H9 (cell line): ENCODE data around the gene ANKRD42. TPM values are rescaled to one million over a fixed set of nuclear protein-coding genes. Genes with fewer than 3 reads are reported as not detected.

Source experiments
- DNase-seq: peaks from one replicate; pipeline ENCODE4 v3.0.0-alpha.2; 2017
- H2AFZ ChIP-seq: one replicate; pipeline ENCODE4 v1.6.1; 2013; ENCODE audit warnings: mild to moderate bottlenecking, low read length, control low read depth, moderate library complexity
- H2AK5ac ChIP-seq: 2 replicates; pipeline ENCODE4 v1.6.1; 2013; ENCODE audit warnings: low read length, control low read depth, mixed read lengths; ENCODE audit not compliant: insufficient read length
- H2BK120ac ChIP-seq: one replicate; pipeline ENCODE4 v1.6.1; 2013; ENCODE audit warnings: low read depth, mild to moderate bottlenecking, low read length, control low read depth, inconsistent platforms; ENCODE audit not compliant: poor library complexity, severe bottlenecking
- H2BK12ac ChIP-seq: 2 replicates; pipeline ENCODE4 v1.6.1; 2013; ENCODE audit warnings: low read length, control low read depth, mixed read lengths, low read depth; ENCODE audit not compliant: insufficient read length
- H2BK15ac ChIP-seq: 2 replicates; pipeline ENCODE4 v1.6.1; 2013; ENCODE audit warnings: low read depth, low read length, control low read depth
- H2BK20ac ChIP-seq: one replicate; pipeline ENCODE4 v1.6.1; 2013; ENCODE audit warnings: low read depth, mild to moderate bottlenecking, low read length, control low read depth, inconsistent platforms; ENCODE audit not compliant: poor library complexity, severe bottlenecking
- H2BK5ac ChIP-seq: 2 replicates; pipeline ENCODE4 v1.6.1; 2013; ENCODE audit warnings: low read length, control low read depth, mixed read lengths; ENCODE audit not compliant: insufficient read length
- H3K14ac ChIP-seq: 2 replicates; pipeline ENCODE4 v1.6.1; 2013; ENCODE audit warnings: low read length, control low read depth; ENCODE audit not compliant: insufficient read depth
- H3K18ac ChIP-seq: 2 replicates; pipeline ENCODE4 v1.6.1; 2013; ENCODE audit warnings: low read depth, mild to moderate bottlenecking, mixed read lengths, low read length, control low read depth; ENCODE audit not compliant: insufficient read length
- H3K23ac ChIP-seq: 2 replicates; pipeline ENCODE4 v1.6.1; 2013; ENCODE audit warnings: low read length, control low read depth, mixed read lengths, low read depth; ENCODE audit not compliant: insufficient read length
- H3K23me2 ChIP-seq: 2 replicates; pipeline ENCODE4 v1.6.1; 2013; ENCODE audit warnings: low read depth, mild to moderate bottlenecking, mixed read lengths, low read length, control low read depth; ENCODE audit not compliant: insufficient read length, poor library complexity, severe bottlenecking
- H3K27ac ChIP-seq: 2 replicates; pipeline ENCODE4 v1.5.1; 2013; ENCODE audit warnings: low read length, control low read depth, mixed read lengths, low read depth; ENCODE audit not compliant: insufficient read length
- H3K27me3 ChIP-seq: 2 replicates; pipeline ENCODE4 v1.6.1; 2013; ENCODE audit warnings: low read length, control low read depth, inconsistent platforms; ENCODE audit not compliant: insufficient read depth
- H3K4ac ChIP-seq: 2 replicates; pipeline ENCODE4 v1.6.1; 2013; ENCODE audit warnings: low read depth, mild to moderate bottlenecking, control low read depth, inconsistent platforms, low read length, moderate library complexity
- H3K4me1 ChIP-seq: 2 replicates; pipeline ENCODE4 v1.6.1; 2013; ENCODE audit warnings: low read length, control low read depth, inconsistent platforms; ENCODE audit not compliant: insufficient read depth
- H3K4me2 ChIP-seq: 2 replicates; pipeline ENCODE4 v1.6.1; 2013; ENCODE audit warnings: low read length, control low read depth, mixed read lengths; ENCODE audit not compliant: insufficient read length, insufficient read depth
- H3K56ac ChIP-seq: 2 replicates; pipeline ENCODE4 v1.6.1; 2013; ENCODE audit warnings: low read depth, mild to moderate bottlenecking, mixed read lengths, low read length, control low read depth; ENCODE audit not compliant: insufficient read length
- H3K79me1 ChIP-seq: 2 replicates; pipeline ENCODE4 v1.6.1; 2013; ENCODE audit warnings: low read depth, mild to moderate bottlenecking, moderate library complexity, low read length, control low read depth, inconsistent platforms; ENCODE audit not compliant: insufficient read depth, poor library complexity, severe bottlenecking
- H3K79me2 ChIP-seq: 2 replicates; pipeline ENCODE4 v1.6.1; 2013; ENCODE audit warnings: low read length, control low read depth, inconsistent platforms; ENCODE audit not compliant: insufficient read depth
- H3K9ac ChIP-seq: 2 replicates; pipeline ENCODE4 v1.6.1; 2013; ENCODE audit warnings: low read length, control low read depth, mixed read lengths; ENCODE audit not compliant: insufficient read length; ENCODE audit errors: extremely low read depth
- H3K9me3 ChIP-seq: one replicate; pipeline ENCODE4 v1.6.1; 2013; ENCODE audit warnings: low read depth, low read length, inconsistent platforms; ENCODE audit not compliant: control insufficient read depth
- H3T11ph ChIP-seq: one replicate; pipeline ENCODE4 v1.6.1; 2013; ENCODE audit warnings: mild to moderate bottlenecking, low read length, control low read depth, inconsistent platforms
- H4K20me1 ChIP-seq: one replicate; pipeline ENCODE4 v1.6.1; 2013; ENCODE audit not compliant: control insufficient read depth, insufficient read length, insufficient read depth
- H4K5ac ChIP-seq: 2 replicates; pipeline ENCODE4 v1.6.1; 2013; ENCODE audit warnings: low read depth, mild to moderate bottlenecking, mixed read lengths, low read length, control low read depth; ENCODE audit not compliant: insufficient read length
- H4K8ac ChIP-seq: replicated peaks from 2 replicates; pipeline ENCODE4 v1.6.1; 2013; ENCODE audit warnings: low read length, control low read depth, mixed read lengths, low read depth; ENCODE audit not compliant: insufficient read length
- H4K91ac ChIP-seq: 2 replicates; pipeline ENCODE4 v1.6.1; 2013; ENCODE audit warnings: low read depth, mild to moderate bottlenecking, moderate library complexity, mixed read lengths, low read length, control low read depth; ENCODE audit not compliant: insufficient read length
- H3K27ac Mint-ChIP-seq, 3 experiments: 2 replicates in 2 of 3; 3 replicates in 1 of 3; pipeline ENCODE4 v1.8.0; 2020 to 2021; ENCODE audit warnings: mixed read lengths in 3 of 3, mild to moderate bottlenecking in 1 of 3, moderate library complexity in 1 of 3
- H3K27me3 Mint-ChIP-seq: 2 replicates; pipeline ENCODE4 v1.8.0; 2021; ENCODE audit warnings: low read depth, mild to moderate bottlenecking, moderate library complexity, mixed read lengths
- H3K36me3 Mint-ChIP-seq, 3 experiments: 2 replicates in 2 of 3; 3 replicates in 1 of 3; pipeline ENCODE4 v1.8.0; 2020 to 2021; ENCODE audit warnings: low read depth in 3 of 3, mixed read lengths in 3 of 3; ENCODE audit not compliant: insufficient read depth in 1 of 3
- H3K4me1 Mint-ChIP-seq, 2 experiments: 2 replicates each; pipeline ENCODE4 v1.8.0; 2020; ENCODE audit warnings: mixed read lengths in 2 of 2
- H3K4me3 Mint-ChIP-seq, 2 experiments: 2 replicates in 1 of 2; 3 replicates in 1 of 2; pipeline ENCODE4 v1.8.0; 2020 to 2021; ENCODE audit warnings: mild to moderate bottlenecking in 2 of 2, mixed read lengths in 2 of 2, moderate library complexity in 1 of 2
- H3K9me3 Mint-ChIP-seq, 2 experiments: 2 replicates in 1 of 2; 3 replicates in 1 of 2; pipeline ENCODE4 v1.8.0; 2020; ENCODE audit warnings: mild to moderate bottlenecking in 2 of 2, mixed read lengths in 2 of 2, moderate library complexity in 1 of 2
- CTCF ChIP-seq: fragments of 200-600 bp; sonication (generic); conservative IDR thresholded peaks from 3 replicates; pipeline ENCODE4 v1.8.0; 2021; ENCODE audit warnings: antibody characterized with exemption, mild to moderate bottlenecking
- WGBS: extraction: QIAGEN DNeasy Blood & Tissue Kit; methylation state at CpG from one replicate; pipeline ENCODE4 v1.1.7; 2013; ENCODE audit warnings: missing lambda C conversion rate, low lambda C conversion rate, mixed read lengths; ENCODE audit not compliant: insufficient read length; ENCODE audit errors: extremely low coverage; 5-methylcytosine and 5-hydroxymethylcytosine counted together
- total RNA-seq: library from RNA; stranded (reverse); gene quantifications from 2 replicates; pipeline ENCODE4 v1.2.1, GENCODE V29; 2021

ANKRD42 gene
- total RNA-seq, 1 experiment from 2014 or later, result 4.9 TPM

- Histone ChIP-seq H3K27me3 (no peaks in the 10 kb centered on the region), H3K79me2 (no peaks in the 10 kb centered on the region), H3K79me1 (no peaks in the 10 kb centered on the region), H3K56ac (no peak overlapping the region), H3K14ac (no peak overlapping the region), H2BK120ac (no peak overlapping the region), H3K4ac (no peak overlapping the region), H3K27ac (no peak overlapping the region), H3K9ac (no peak overlapping the region), H3K23me2 (no peaks in the 10 kb centered on the region), H2AK5ac (no peak overlapping the region), H3K4me1 (no peaks in the 10 kb centered on the region), H3K18ac (no peak overlapping the region), H2BK20ac (no peak overlapping the region), H4K91ac (no peak overlapping the region), H4K8ac (no peak overlapping the region), H4K20me1 (no peaks in the 10 kb centered on the region), H3K23ac (no peak overlapping the region), H2BK12ac (no peak overlapping the region), H2AFZ (no peak overlapping the region), H3T11ph (no peak overlapping the region), H3K4me2 (no peak overlapping the region), H4K5ac (no peak overlapping the region), H2BK15ac (no peak overlapping the region), H2BK5ac (no peak overlapping the region), H3K9me3 (no peaks in the 10 kb centered on the region)
- Mint-ChIP-seq H3K9me3 (peaks cover 1 to 4% of the 10 kb centered on the region in 2 experiments; a peak in 1 of 5 replicates), H3K27ac (no peak overlapping the region), H3K4me1 (no peaks in the 10 kb centered on the region), H3K27me3 (no peaks in the 10 kb centered on the region), H3K4me3 (no peak overlapping the region), H3K36me3 (peaks cover 21 to 62% (median 50%) of the 10 kb centered on the region in 3 experiments)
- no CpG with 5 or more reads among the region's 8 CpGs for WGBS
- no peak for TF ChIP-seq CTCF
- no peak for DNase-seq
Observed at GRCh38 chr11:83275888-83276641, 82.6 kb downstream of the ANKRD42 start.
